IMR-90 (cell line): Measurements from ENCODE around the gene CA11. TPM values are rescaled to one million over a fixed set of nuclear protein-coding genes. Genes with fewer than 3 reads are reported as not detected.

Source experiments
- ATAC-seq: fragments of 200-7000 bp; cut with Tn5 transposase; 2 replicates; pipeline ENCODE4 v1.9.1; 2020; ENCODE audit warnings: low read depth, mild to moderate bottlenecking, moderate library complexity
- BruUV-seq: library from RNA; stranded (reverse); fragments of 400-500 nt; replicated peaks from 2 replicates; lab custom pipeline; 2021; lab: Mats Ljungman, UMichigan
- CTCF ChIA-PET: fragments of 300-600 bp; formaldehyde crosslinking; extraction: SDS; loops from one replicate; lab custom pipeline; 2021; ENCODE audit warnings: antibody characterized with exemption; lab: Yijun Ruan, JAX
- POLR2A ChIA-PET: fragments of 300-600 bp; sonication (Branson Sonifier 250); formaldehyde crosslinking; loops from one replicate; lab custom pipeline; 2022; ENCODE audit warnings: antibody characterized with exemption; ENCODE audit not compliant: unreplicated experiment; lab: Charles Lee
- DNase-seq: peaks from one replicate; pipeline ENCODE4 v3.0.0; 2013
- H2AFZ ChIP-seq: replicated peaks from 2 replicates; pipeline ENCODE3; 2013; ENCODE audit warnings: low read length, mild to moderate bottlenecking; ENCODE audit not compliant: poor library complexity
- H2AK5ac ChIP-seq: 2 replicates; pipeline ENCODE4 v1.6.1; 2013; ENCODE audit warnings: low read depth, low read length, inconsistent platforms
- H2AK9ac ChIP-seq: replicated peaks from 2 replicates; pipeline ENCODE3; 2013; ENCODE audit warnings: mild to moderate bottlenecking, low read depth, low read length, moderate library complexity; ENCODE audit not compliant: poor library complexity
- H2BK120ac ChIP-seq: 2 replicates; pipeline ENCODE4 v1.6.1; 2013; ENCODE audit warnings: low read depth, low read length, inconsistent platforms
- H2BK15ac ChIP-seq: 3 replicates; pipeline ENCODE4 v1.6.1; 2013; ENCODE audit warnings: low read depth, low read length, inconsistent platforms
- H2BK20ac ChIP-seq: 2 replicates; pipeline ENCODE4 v1.6.1; 2013; ENCODE audit warnings: low read depth, mild to moderate bottlenecking, inconsistent platforms, low read length, moderate library complexity
- H2BK5ac ChIP-seq: 2 replicates; pipeline ENCODE4 v1.6.1; 2013; ENCODE audit warnings: mild to moderate bottlenecking, low read depth, low read length, inconsistent platforms; ENCODE audit not compliant: poor library complexity, severe bottlenecking
- H3K14ac ChIP-seq: replicated peaks from 2 replicates; pipeline ENCODE4 v1.6.1; 2013; ENCODE audit warnings: low read depth, low read length, inconsistent platforms
- H3K18ac ChIP-seq: 2 replicates; pipeline ENCODE4 v1.6.1; 2013; ENCODE audit warnings: low read depth, low read length, control low read depth
- H3K23ac ChIP-seq: 2 replicates; pipeline ENCODE4 v1.6.1; 2013; ENCODE audit warnings: low read depth, low read length, inconsistent platforms
- H3K27ac ChIP-seq: 2 replicates; pipeline ENCODE4 v1.5.1; 2013; ENCODE audit warnings: mild to moderate bottlenecking, control low read depth, low read length; ENCODE audit not compliant: insufficient read depth
- H3K27me3 ChIP-seq: 2 replicates; pipeline ENCODE4 v1.6.1; 2013; ENCODE audit warnings: low read length; ENCODE audit not compliant: control insufficient read depth, insufficient read depth
- H3K36me3 ChIP-seq: 2 replicates; pipeline ENCODE4 v1.6.1; 2013; ENCODE audit warnings: low read length, mixed read lengths; ENCODE audit not compliant: control insufficient read depth, insufficient read depth
- H3K4ac ChIP-seq: 2 replicates; pipeline ENCODE4 v1.6.1; 2013; ENCODE audit warnings: low read depth, low read length, inconsistent platforms
- H3K4me1 ChIP-seq: 2 replicates; pipeline ENCODE4 v1.6.1; 2013; ENCODE audit warnings: low read length, mixed read lengths; ENCODE audit not compliant: control insufficient read depth, insufficient read depth
- H3K4me2 ChIP-seq: 2 replicates; pipeline ENCODE4 v1.6.1; 2013; ENCODE audit warnings: low read depth, mild to moderate bottlenecking, control low read depth, low read length, moderate library complexity
- H3K4me3 ChIP-seq: 2 replicates; pipeline ENCODE4 v1.5.1; 2013; ENCODE audit warnings: low read depth, mild to moderate bottlenecking, control low read depth, low read length, moderate library complexity; ENCODE audit not compliant: insufficient read depth
- H3K56ac ChIP-seq: 2 replicates; pipeline ENCODE4 v1.6.1; 2013; ENCODE audit warnings: low read length, inconsistent platforms; ENCODE audit not compliant: insufficient read depth; ENCODE audit errors: extremely low read depth
- H3K79me1 ChIP-seq, 2 experiments: 2 replicates each; pipeline ENCODE4 v1.6.1; 2013; ENCODE audit warnings: low read length in 2 of 2, inconsistent platforms in 1 of 2, low read depth in 1 of 2
- H3K9ac ChIP-seq: 2 replicates; pipeline ENCODE4 v1.6.1; 2013; ENCODE audit warnings: low read depth, low read length, control low read depth
- H3K9me1 ChIP-seq: 2 replicates; pipeline ENCODE4 v1.6.1; 2013; ENCODE audit warnings: low read length, inconsistent platforms; ENCODE audit not compliant: insufficient read depth
- H3K9me3 ChIP-seq: 2 replicates; pipeline ENCODE4 v1.6.1; 2013; ENCODE audit warnings: low read length; ENCODE audit not compliant: control insufficient read depth, insufficient read depth
- H4K20me1 ChIP-seq: 2 replicates; pipeline ENCODE4 v1.6.1; 2013; ENCODE audit warnings: low read length, inconsistent platforms; ENCODE audit not compliant: insufficient read depth
- H4K5ac ChIP-seq: 2 replicates; pipeline ENCODE4 v1.6.1; 2013; ENCODE audit warnings: mild to moderate bottlenecking, low read depth, low read length, control low read depth
- H4K8ac ChIP-seq, 2 experiments: 2 replicates each; pipeline ENCODE4 v1.6.1; 2013; ENCODE audit warnings: low read depth in 2 of 2, low read length in 2 of 2, control low read depth in 1 of 2, inconsistent platforms in 1 of 2
- H4K91ac ChIP-seq: 2 replicates; pipeline ENCODE4 v1.6.1; 2013; ENCODE audit warnings: low read depth, low read length, inconsistent platforms; ENCODE audit not compliant: insufficient read depth
- BHLHE40 ChIP-seq: fragments of 150-350 bp; IDR thresholded peaks from 2 replicates; pipeline ENCODE4 v1.6.1; 2016; ENCODE audit warnings: mild to moderate bottlenecking, low read depth, low read length
- CHD1 ChIP-seq: IDR thresholded peaks from 2 replicates; pipeline ENCODE4 v1.6.1; 2012; ENCODE audit warnings: low read depth, low read length, improper control_type of control experiment
- MAZ ChIP-seq: IDR thresholded peaks from 2 replicates; pipeline ENCODE4 v1.6.1; 2012; ENCODE audit warnings: low read depth, mild to moderate bottlenecking, low read length, improper control_type of control experiment, moderate library complexity, borderline replicate concordance
- NFE2L2 ChIP-seq: fragments of 150-350 bp; IDR thresholded peaks from 2 replicates; pipeline ENCODE4 v1.6.1; 2016; ENCODE audit warnings: low read depth, mild to moderate bottlenecking, low read length
- RCOR1 ChIP-seq: IDR thresholded peaks from 2 replicates; pipeline ENCODE4 v1.6.1; 2012; ENCODE audit warnings: mild to moderate bottlenecking, low read length, improper control_type of control experiment; ENCODE audit not compliant: insufficient replicate concordance
- WGBS, 2 experiments: methylation state at CpG; one replicate each; pipeline versions ENCODE4 v1.1.5 to v1.1.7; 2013; ENCODE audit warnings: missing lambda C conversion rate in 2 of 2; ENCODE audit not compliant: insufficient read length in 1 of 2; ENCODE audit errors: extremely low coverage in 2 of 2; 5-methylcytosine and 5-hydroxymethylcytosine counted together
- dilution Hi-C: fragments of 300-500 bp; cut with HindIII; formaldehyde crosslinking; loops from one replicate; pipeline ENCODE4 v1.14.3; 2018; ENCODE audit warnings: low sequenced_read_pairs; ENCODE audit not compliant: unreplicated experiment
- in situ Hi-C: fragments of 300-500 bp; cut with MboI; formaldehyde crosslinking; loops from 3 replicates; pipeline ENCODE4 v1.14.3; 2019; ENCODE audit warnings: low sequenced_read_pairs, inconsistent platforms, mixed read lengths
- intact Hi-C: fragments of 100-400 bp; cut with micrococcal nuclease; formaldehyde crosslinking; loops from 2 replicates; pipeline ENCODE4 v1.10.0; 2022
- polyA plus RNA-seq, 3 experiments: library from polyadenylated mRNA; depleted of rRNA; stranded (reverse); fragments of >200 nt; gene quantifications; 2 replicates each; pipeline ENCODE4 v1.2.3, GENCODE V29; 2012; ENCODE audit warnings: low replicate concordance in 1 of 3
- total RNA-seq: library from RNA; depleted of rRNA; stranded (reverse); fragments of >200 nt; gene quantifications from 2 replicates; pipeline ENCODE4 v1.2.3, GENCODE V29; 2012

CA11 gene
- total and polyA plus RNA-seq, 2 of the 4 experiments (the other 2 are of a cell fraction) = 1.3 to 2.9 TPM

DNA sequence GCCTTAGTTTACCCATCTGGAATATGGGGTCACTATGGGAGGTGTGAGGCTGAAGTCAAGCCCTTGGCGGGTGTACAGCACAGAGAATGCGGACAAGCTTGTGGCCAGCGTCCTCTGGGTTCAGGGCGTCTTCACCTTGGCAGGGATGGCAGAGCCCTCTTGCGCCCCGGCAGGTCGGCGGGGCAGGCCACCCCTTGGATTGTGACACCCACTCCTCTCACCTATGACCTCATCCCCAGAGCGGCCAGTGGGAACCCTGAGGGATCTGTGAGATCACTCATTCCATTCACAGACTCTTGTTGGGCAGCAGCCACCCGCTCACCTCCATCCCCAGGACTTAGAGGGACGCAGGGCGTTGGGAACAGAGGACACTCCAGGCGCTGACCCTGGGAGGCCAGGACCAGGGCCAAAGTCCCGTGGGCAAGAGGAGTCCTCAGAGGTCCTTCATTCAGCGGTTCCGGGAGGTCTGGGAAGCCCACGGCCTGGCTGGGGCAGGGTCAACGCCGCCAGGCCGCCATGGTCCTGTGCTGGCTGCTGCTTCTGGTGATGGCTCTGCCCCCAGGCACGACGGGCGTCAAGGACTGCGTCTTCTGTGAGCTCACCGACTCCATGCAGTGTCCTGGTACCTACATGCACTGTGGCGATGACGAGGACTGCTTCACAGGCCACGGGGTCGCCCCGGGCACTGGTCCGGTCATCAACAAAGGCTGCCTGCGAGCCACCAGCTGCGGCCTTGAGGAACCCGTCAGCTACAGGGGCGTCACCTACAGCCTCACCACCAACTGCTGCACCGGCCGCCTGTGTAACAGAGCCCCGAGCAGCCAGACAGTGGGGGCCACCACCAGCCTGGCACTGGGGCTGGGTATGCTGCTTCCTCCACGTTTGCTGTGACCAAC, 39.3 kb downstream of the CA11 start, which contains the start of gene SPACA4:
Gene SPACA4 (plus strand): TSS at position 280 of the 896 bp plus-strand sequence. CDS start 237 bp downstream, at position 517.
- Histone ChIP-seq H3K23ac (no peak within 1 kb of the TSS), H3K9me3 (no peaks in the 10 kb centered on the region), H2AK9ac (peak within 1 kb of the TSS; percentile 24), H3K18ac (no peak within 1 kb of the TSS), H4K8ac (no peak within 1 kb of the TSS), H3K27ac (no peak within 1 kb of the TSS), H3K79me1 (no peaks in the 10 kb centered on the region), H3K14ac (no peak within 1 kb of the TSS), H3K27me3 (peaks cover 2% of the 10 kb centered on the region; the same call in 1 of the 2 replicates), H2BK120ac (no peak within 1 kb of the TSS), H2BK5ac (no peak within 1 kb of the TSS), H3K4me2 (no peak within 1 kb of the TSS), H4K91ac (no peak within 1 kb of the TSS), H2BK15ac (no peak within 1 kb of the TSS), H2AK5ac (no peak within 1 kb of the TSS), H2AFZ (no peak within 1 kb of the TSS), H3K9me1 (no peaks in the 10 kb centered on the region), H3K36me3 (no peaks in the 10 kb centered on the region), H3K56ac (no peak within 1 kb of the TSS), H4K20me1 (no peaks in the 10 kb centered on the region), H3K4ac (no peak within 1 kb of the TSS), H3K4me3 (no peak within 1 kb of the TSS), H4K5ac (no peak within 1 kb of the TSS), H2BK20ac (no peak within 1 kb of the TSS), H3K4me1 (no peaks in the 10 kb centered on the region), H3K9ac (no peak within 1 kb of the TSS)
- 81% methylated on average over 24 of the region's 39 CpGs; no CpG with 5 or more reads in 1 of the 2 experiments for WGBS, 2 experiments
- intact Hi-C loops (no loop called here), dilution Hi-C loops (no loop called here), in situ Hi-C loops (no loop called here)
- CTCF ChIA-PET = no interaction called here
- DNase-seq (no peak), ATAC-seq (no peak)
- TF ChIP-seq RCOR1 = no peak
- no peak for TF ChIP-seq NFE2L2
- no peak for TF ChIP-seq MAZ
- TF ChIP-seq CHD1 = no peak
- no peak for TF ChIP-seq BHLHE40
- BruUV-seq = no TSS peak
- POLR2A ChIA-PET = interaction anchor here (0.8 kb wide), 1 partner anchor 12 kb away, joined by 4 read pairs; the partner anchor contains the start of genes RPL18 and SPHK2
